ENCODE measurements around the gene CCDC187. TPM values are rescaled to one million over a fixed set of nuclear protein-coding genes. Genes with fewer than 3 reads are reported as not detected.

Gene CCDC187
- total and polyA plus RNA-seq, 2 of the 13 experiments (the other 11 are each of a cell fraction or from before 2014, with no cell fraction given), result 0.03 to 0.13 TPM

- TF ChIP-seq ZNF687 (CRISPR knock-in tag; IDR thresholded peaks at IDR 0.05) (no peak), ADNP (CRISPR knock-in tag; IDR thresholded peaks at IDR 0.05) (no peak), BCL3 (CRISPR knock-in tag; IDR thresholded peaks at IDR 0.05) (0 out of 2 replicates have a peak, but pooled peaks have one; percentile 19), YEATS2 (CRISPR knock-in tag; IDR thresholded peaks at IDR 0.05; ENCODE audit: borderline replicate concordance) (no peak), KAT2B (IDR thresholded peaks at IDR 0.05; ENCODE audit: borderline replicate concordance, low read depth, low read length) (no peak), ZFP36 (IDR thresholded peaks at IDR 0.05; ENCODE audit: borderline replicate concordance, low read depth, low read length, partially characterized antibody) (no peak), NR0B2 (CRISPR knock-in tag; IDR thresholded peaks at IDR 0.05) (no peak), ZNF101 (CRISPR knock-in tag; IDR thresholded peaks at IDR 0.05; ENCODE audit: borderline replicate concordance, low read depth) (no peak), ZNF883 (CRISPR knock-in tag; IDR thresholded peaks at IDR 0.05; ENCODE audit: not compliant biosample characterization) (peak; percentile 18), DRAP1 (CRISPR knock-in tag; IDR thresholded peaks at IDR 0.05) (no peak), MTERF4 (CRISPR knock-in tag; IDR thresholded peaks at IDR 0.05) (no peak), TOPORS (CRISPR knock-in tag; IDR thresholded peaks at IDR 0.05) (no peak), MXI1 (IDR thresholded peaks at IDR 0.05; ENCODE audit: borderline replicate concordance, low read depth, low read length) (no peak), GTF2F1 (IDR thresholded peaks at IDR 0.05; ENCODE audit: low read length) (no peak), GZF1 (CRISPR knock-in tag; IDR thresholded peaks at IDR 0.05) (no peak)
Measured at GRCh38 chr9:136296434-136297015, 7.4 kb downstream of the CCDC187 start (continued).
